Measurements from ENCODE around the gene BRD3. TPM values are rescaled to one million over a fixed set of nuclear protein-coding genes. Genes with fewer than 3 reads are reported as not detected.
"Not testable (repeated sequence)": the region's sequence is repeated elsewhere in the genome, so short reads cannot be mapped to it uniquely, and the experiment has no call there.

Gene BRD3
- total RNA-seq, 2 donors from 2014 or later, result 25.5 to 28.0 TPM

- no peak for DNase-seq
- ATAC-seq, result no peak
- intact Hi-C loops (cut with DNase I), result loop anchor here in 1 of 2 donors (5.0 kb wide), 1 partner anchor 197 kb away; no protein-coding TSS in a partner anchor
These were observed 78.0 kb downstream of the BRD3 start for GRCh38 chr9:133989625-133990365.

GRCh38 chr9:133988771-133989170 is 79.1 kb downstream of the BRD3 start:
- intact Hi-C loops (cut with DNase I); ATAC-seq; DNase-seq: not testable (repeated sequence)

GRCh38 chr9:133987946-133988665 is 79.7 kb downstream of the BRD3 start:
- ATAC-seq (no peak), DNase-seq (no peak)
- intact Hi-C loops (cut with DNase I), result no loop called here

- ATAC-seq (no peak), DNase-seq (no peak)
- intact Hi-C loops (cut with DNase I), result no loop called here
These were observed 80.4 kb downstream of the BRD3 start for GRCh38 chr9:133987446-133987788.

- DNase-seq (no peak), ATAC-seq (no peak)
- intact Hi-C loops (cut with DNase I), result no loop called here
These were observed 80.9 kb downstream of the BRD3 start for GRCh38 chr9:133986774-133987445.

- intact Hi-C loops (cut with DNase I), result no loop called here
- ATAC-seq (no peak), DNase-seq (no peak)
These were observed 81.8 kb downstream of the BRD3 start for GRCh38 chr9:133986061-133986460.

- ATAC-seq, result no peak
- intact Hi-C loops (cut with DNase I), result no loop called here
These were observed 84.7 kb downstream of the BRD3 start for GRCh38 chr9:133982971-133983720.

GRCh38 chr9:133981958-133982681 is 85.7 kb downstream of the BRD3 start:
- DNase-seq, result no peak
- no peak for ATAC-seq
- intact Hi-C loops (cut with DNase I), result no loop called here

More at GRCh38 chr9:133982971-133983720, 84.7 kb downstream of the BRD3 start:
- no peak for DNase-seq

GRCh38 chr9:133981589-133981957 is 86.3 kb downstream of the BRD3 start:
- ATAC-seq, result no peak
- intact Hi-C loops (cut with DNase I), result no loop called here
- DNase-seq, result no peak

GRCh38 chr9:133980864-133981588 is 86.8 kb downstream of the BRD3 start:
- intact Hi-C loops (cut with DNase I), result no loop called here
- DNase-seq (no peak), ATAC-seq (no peak)

Other genes with a start within 250 kb of the BRD3 start
- gene VAV2, start 75.7 kb downstream of the BRD3 start, total RNA-seq, result 1 to 10 TPM; 8.3 to 9.6 TPM
- 1 to 10 TPM; 7.0 to 7.9 TPM for gene BRD3OS, start 42.5 kb downstream of the BRD3 start, total RNA-seq
- gene WDR5, start 68.1 kb upstream of the BRD3 start, total RNA-seq, result 10 to 100 TPM; 16.0 to 20.3 TPM
- 100 to 1,000 TPM; 307 to 456 TPM for gene RNU6ATAC, start 96.5 kb upstream of the BRD3 start, total RNA-seq